IPS-NIHi7 (cell line): ENCODE results near the gene DOP1B.
A peak's percentile ranks its signal among the peaks of the same experiment; 100 is the strongest.
"Not testable (repeated sequence)": the region's sequence is repeated elsewhere in the genome, so short reads cannot be mapped to it uniquely, and the experiment has no call there.

Experiments used
- DNase-seq: peaks from one replicate; pipeline ENCODE4 v3.0.0; 2012; ENCODE audit warnings: mixed read lengths; ENCODE audit errors: extremely low spot score

Gene DOP1B, protein sequence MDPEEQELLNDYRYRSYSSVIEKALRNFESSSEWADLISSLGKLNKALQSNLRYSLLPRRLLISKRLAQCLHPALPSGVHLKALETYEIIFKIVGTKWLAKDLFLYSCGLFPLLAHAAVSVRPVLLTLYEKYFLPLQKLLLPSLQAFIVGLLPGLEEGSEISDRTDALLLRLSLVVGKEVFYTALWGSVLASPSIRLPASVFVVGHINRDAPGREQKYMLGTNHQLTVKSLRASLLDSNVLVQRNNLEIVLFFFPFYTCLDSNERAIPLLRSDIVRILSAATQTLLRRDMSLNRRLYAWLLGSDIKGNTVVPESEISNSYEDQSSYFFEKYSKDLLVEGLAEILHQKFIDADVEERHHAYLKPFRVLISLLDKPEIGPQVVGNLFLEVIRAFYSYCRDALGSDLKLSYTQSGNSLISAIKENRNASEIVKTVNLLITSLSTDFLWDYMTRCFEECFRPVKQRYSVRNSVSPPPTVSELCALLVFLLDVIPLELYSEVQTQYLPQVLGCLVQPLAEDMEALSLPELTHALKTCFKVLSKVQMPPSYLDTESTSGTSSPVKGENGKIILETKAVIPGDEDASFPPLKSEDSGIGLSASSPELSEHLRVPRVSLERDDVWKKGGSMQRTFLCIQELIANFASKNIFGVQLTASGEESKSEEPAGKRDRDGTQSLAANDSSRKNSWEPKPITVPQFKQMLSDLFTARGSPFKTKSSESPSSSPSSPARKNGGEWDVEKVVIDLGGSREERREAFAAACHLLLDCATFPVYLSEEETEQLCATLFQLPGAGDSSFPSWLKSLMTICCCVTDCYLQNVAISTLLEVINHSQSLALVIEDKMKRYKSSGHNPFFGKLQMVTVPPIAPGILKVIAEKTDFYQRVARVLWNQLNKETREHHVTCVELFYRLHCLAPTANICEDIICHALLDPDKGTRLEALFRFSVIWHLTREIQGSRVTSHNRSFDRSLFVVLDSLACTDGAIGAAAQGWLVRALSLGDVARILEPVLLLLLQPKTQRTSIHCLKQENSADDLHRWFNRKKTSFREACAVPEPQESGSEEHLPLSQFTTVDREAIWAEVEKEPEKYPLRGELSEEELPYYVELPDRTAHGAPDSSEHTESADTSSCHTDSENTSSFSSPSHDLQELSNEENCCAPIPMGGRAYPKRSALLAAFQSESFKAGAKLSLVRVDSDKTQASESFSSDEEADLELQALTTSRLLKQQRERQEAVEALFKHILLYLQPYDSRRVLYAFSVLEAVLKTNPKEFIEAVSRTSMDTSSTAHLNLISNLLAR (N-terminal part only)

DNA sequence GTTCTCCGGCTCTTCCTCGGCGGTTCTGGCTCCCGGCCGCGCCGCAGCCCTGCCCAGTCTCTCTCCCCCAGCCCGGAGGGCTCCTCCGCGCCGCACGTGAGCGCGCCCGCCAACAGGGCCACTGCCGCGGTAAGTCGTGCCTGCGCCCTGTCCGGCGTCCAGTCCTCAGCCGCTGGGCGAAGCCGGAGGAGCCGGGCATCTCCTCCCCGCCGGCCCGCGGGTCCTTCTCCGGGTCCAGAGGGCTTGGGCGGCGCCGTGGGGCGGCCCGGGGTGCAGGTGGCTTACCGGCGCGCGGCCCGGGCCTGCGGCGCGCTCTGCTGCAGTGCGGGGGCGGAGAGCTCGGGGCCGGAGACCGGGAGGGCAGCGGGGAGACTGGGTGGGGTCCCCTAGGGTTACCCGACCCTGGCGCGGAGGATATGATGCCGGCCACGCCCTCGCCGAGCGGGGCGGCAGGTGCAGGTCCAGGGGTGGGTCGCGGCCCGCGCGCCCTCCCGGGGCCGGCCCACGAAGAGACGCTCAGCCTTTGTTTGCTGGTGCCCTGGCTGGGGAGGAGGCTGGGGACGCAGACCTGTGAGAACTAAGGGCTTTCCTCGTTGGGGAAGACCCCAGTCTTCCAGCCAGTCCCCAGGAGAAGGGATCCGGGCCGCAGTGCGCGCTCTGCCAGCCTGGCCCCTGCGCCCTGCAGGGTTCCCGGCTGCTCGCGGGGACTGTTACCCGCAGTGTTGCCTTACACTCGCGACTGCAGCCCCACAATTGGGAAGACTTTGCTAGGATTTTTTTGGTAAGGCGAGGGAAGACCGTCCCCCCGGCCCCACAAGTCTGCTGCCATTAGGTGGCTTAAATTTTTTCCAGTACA lies at the start of gene DOP1B:
TSS of gene DOP1B (plus strand) at position 10 of the 856 bp plus-strand sequence. CDS start 7,910 bp downstream, outside the sequence.
- peak; percentile 47 for DNase-seq

DNA sequence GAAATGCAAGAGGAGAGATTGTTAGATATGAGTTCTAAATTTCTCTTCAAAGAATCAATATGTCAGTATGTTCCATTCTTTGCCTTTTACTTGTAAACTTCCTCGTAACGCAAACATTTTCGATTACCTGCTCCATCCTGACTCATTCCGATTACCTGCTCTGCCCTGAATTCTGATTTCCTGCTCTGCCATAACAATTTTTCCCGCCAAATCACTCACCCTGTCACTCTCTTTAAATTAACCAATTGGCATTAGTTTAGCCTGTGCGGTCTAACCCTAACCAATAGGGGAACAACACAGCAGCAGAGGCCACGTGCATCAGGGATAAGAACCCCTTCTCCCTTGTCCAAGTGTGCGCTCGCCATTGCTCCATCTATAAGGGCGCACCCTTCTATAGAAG lies 46.8 kb upstream of the DOP1B start:
- no peak for DNase-seq

DNA sequence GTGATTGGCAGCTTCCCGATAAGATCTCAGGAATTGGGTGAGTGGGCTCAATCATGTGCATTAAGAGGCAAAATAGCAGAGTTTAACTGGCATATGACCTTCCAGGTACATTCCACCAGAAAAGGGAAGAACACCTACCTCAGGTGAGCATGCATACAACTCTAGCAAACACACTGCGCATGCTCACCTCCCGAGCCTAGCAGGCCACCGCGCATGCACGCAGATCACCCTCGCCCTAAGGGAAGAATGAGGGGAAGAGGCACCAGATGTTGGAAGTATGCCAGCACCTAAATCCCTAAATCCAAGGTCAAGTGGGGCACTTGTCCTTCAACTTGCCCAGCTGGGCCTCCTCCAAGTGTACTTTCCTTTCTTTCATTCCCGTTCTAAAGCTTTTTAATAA lies 45.4 kb upstream of the DOP1B start:
- DNase-seq = no peak

DNA sequence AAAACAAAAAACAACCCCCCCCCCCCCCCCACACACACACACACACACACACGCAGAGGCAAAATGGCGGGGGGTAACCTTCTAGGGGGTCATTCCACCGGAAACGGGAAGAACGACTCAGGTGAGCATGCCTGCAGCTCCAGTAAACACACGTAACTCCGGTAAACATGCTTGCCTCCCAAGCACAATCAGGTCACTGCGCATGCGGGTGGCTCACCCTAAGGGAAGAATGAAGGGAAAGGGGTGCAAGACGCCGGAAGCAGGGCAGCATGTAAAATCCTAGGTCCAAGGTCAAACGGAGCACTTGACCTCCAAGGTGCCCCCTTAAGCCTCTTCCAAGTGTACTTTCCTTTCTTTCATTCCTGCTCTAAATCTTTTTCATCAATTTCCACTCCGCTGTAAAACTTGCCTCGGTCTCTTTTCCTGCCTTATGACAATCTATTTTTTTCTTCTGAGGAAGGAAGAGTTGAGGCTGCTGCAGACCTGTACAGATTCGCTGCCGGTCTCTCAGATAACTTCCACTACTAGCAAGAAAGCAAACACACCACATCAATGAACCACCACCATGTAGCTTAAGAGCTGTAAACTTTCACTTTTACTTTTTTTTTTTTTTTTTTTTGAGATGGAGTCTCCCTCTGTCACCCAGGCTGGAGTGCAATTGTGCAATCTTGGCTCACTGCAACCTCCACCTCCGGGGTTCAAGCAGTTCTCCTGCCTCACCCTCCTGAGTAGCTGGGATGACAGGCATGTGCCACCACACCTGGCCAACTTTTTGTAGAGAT lies 42.8 kb upstream of the DOP1B start:
- no peak for DNase-seq

DNA sequence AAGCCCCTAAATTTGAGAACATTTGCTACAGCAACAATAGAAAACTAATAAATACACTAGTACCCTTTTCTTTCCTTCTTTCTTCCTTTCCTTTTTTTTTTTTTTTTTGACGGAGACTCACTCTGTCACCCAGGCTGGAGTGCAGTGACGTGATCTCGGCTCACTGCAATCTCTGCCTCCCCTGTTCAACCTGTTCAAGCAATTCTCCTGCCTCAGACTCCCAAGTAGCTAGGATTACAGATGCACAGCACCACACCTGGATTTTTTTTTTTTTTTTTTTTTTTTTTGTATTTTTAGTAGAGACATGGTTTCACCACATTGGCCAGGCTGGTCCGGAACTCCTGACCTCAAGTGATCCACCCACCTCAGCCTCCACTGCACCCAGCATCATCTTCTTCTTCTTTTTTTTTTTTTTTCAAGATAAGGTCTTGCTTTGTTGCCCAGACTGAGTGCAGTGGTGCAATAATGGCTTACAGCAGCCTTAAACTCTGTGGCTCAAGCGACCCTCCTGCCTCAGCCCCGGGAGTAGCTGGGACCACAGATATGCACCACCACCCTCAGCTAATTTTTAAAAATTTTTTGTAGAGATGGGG lies 41.4 kb upstream of the DOP1B start:
- DNase-seq = no peak

DNA sequence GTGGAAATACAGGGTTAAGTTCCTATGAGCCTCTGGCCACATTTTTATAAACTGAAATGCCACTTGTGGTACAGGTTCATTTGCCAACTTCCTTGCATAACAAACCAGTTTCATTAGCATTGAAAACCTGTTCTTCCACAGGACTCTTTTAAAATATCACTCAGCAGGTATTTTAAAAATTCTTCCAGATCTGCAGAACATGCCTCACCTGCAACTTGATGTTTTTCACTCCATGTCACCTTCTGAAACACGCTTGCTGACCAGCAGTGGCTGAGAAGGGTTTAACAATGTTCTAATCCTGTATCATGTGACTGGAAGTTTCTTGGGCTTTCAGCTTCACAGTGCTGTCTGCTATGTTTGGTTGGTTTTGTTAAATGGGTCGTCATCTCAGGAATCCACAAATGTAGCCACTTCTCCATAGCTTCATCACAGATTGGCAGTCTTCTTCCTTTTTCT lies 39.3 kb upstream of the DOP1B start:
- DNase-seq = no peak

DNA sequence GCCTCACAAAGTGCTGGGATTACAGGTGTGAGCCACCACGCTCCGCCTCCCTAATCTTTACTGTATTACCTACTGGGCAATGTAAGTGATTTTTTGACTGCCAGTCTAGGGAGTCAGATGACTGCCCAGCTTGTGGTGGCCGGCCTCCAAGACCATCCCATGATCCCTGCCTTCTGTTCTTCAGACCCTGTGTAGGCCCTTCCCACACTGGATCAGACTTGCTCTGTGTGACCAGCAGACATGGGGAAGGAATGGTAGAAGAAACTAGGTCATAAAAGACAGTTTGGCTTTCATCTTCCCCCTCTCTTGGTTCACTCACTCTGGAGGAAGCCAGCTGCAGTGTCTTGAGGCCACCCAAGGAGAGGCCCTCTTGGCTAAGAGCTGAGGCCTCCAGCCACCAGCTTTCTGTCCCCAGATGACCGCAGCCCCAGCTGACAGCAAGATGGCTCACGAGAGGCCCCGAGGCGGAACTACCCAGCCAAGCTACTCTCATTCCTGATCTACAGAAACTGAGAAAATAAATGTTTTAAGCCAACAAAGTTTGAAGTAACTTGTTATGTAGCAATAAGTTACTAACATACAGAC lies 36.2 kb upstream of the DOP1B start:
- DNase-seq = no peak

DNA sequence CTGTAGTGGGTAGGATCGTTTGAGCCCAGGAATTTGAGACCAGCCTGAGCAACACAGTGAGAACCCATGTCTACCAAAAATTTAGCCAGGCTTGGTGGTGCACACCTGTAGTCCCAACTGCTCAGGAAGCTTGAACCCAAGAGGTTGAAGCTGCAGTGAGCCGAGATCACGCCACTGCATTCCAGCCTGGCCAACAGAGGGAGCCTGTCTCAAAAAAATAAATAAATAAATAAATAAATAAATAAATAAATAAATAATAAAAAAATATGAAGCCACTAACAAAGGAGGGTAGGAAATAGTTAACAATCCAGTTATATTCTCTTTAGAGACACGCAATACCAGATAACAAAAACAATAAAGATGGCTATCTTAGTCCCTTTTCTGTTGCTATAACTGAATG lies 33.6 kb upstream of the DOP1B start:
- no peak for DNase-seq

DNA sequence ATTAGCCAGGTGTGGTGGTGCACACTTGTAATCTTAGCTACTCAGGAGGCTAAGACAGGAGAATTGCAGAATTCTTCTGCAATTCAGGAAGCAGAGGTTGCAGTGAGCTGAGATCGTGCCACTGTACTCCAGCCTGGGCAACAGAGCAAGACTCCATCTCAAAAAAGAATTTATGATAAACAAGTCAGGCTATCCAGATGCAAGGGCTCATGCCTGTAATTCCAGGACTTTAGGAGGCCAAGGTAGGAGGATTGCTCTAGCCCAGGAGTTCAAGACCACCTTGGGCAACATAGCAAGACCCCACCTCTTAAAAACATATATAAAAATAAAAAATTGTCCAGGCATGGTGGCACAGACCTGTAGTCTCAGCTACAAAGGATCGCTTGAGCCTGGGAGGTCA lies 32.2 kb upstream of the DOP1B start:
- no peak for DNase-seq

DNA sequence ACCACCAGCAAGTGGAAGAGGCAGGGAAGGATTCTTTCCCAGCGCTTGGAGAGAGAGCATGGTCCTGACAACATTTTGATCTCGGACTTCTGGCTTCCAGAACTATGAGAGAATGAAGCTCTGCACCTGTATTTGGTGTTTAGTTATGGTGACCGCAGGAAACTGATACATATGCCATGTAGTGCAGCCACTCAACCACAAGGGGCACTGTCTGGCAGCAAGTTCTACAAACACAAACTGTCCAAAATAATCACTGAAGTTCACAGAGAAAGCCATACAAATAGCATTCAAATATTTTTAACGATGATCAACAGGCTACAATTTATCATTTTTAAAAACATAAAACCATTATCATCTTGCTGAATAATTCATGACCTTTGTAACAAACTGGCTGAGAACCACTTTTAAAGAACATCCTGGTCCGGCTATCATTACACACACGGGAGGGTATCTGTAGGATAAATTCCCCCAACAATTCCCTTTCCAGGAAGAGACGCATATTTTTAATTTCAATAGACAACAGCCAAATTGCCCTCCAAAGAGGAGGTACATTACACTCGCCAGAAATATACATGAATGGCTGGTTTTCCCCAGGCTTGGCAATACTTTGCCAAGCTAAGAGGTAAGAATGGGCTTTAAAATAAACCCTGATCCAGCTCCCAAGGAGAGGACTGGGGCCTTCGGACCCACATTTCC lies 31.0 kb upstream of the DOP1B start:
- DNase-seq = peak; percentile 45

DNA sequence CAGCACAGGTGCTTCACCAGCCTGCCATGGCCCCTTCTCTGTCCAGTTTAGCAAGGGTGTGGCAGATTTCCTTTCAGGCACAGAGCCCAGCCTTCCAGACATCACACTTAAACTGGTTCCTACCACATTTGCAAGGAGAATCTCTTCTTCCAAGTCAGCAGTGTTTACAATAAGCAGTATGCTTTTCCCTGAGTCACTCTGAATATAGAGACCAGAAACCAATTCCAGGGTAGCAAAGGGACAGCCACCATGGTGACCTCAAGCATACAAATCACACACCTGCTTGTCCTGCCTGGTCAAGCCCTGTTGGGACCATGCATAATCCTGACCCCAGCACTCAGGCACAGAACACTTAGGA lies 30.4 kb upstream of the DOP1B start:
- DNase-seq = no peak

DNA sequence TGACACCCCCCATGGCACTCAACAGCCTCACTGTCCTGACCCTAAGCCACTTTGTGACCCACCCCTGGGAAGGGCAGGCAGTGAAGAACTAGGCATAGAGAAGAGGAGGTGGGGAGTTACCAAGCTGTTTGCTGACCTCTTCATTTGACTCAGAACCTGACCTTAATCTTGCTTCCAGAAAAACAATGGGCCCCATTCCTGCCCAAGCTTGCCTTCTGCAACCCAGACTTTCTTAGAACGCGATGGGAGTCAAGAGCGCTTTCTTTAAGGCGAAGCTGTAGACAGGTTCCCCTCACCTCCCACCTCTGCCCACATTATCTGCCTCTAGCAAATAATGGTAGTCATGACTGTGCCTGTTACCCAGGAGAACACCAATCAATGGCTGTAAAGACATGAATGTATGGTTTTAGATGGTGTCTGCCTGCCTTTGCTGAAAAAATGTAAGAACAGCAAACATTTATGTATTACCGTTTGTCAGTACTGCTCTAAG lies 30.0 kb upstream of the DOP1B start:
- no peak for DNase-seq

DNA sequence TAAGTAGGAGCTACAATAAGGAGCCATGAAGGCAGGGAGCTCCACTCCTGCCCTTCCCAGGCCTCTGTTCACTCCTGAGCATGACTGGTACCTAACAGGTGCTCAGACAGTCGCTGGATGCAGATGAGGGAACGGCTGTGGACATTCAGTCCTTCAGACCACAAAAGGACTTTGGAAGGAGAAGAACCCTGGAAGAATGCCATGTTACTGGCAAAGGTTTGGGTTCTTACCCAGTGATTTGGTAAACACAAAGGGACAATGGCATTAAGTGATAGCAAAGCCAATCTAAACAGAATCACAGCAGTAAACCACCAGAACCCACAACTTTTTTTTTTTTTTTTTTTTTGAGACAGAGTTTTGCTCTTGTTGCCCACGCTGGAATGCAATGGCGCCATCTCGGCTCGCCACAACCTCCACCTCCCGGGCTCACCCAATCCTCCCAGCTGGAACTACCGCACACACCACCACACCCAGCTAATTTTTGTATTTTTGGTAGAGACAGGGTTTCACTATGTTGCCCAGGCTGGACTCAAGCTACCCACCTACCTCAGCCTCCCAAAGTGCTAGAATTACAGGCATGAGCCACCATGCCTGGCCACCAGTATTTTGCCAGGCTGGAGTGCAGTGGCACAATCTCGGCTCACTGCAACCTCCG lies 29.2 kb upstream of the DOP1B start:
- DNase-seq = no peak

DNA sequence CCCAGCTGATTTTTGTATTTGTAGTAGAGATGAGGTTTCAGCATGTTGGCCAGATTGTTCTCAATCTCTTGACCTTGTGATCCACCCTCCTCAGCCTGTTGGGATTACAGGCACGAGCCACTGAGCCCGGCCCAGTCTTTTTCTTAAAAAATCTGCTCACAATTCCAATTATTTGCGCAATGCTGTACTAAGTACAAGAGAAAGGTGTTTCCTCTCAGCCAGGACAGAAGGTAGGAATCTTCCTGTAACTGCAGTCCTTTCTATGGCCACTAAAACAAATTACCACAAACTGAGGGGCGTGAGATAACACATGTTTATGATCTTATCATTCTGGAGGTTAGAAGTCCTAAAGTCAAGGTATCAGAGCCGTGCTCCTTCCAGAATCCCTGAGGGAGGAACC lies 28.6 kb upstream of the DOP1B start:
- DNase-seq = no peak

DNA sequence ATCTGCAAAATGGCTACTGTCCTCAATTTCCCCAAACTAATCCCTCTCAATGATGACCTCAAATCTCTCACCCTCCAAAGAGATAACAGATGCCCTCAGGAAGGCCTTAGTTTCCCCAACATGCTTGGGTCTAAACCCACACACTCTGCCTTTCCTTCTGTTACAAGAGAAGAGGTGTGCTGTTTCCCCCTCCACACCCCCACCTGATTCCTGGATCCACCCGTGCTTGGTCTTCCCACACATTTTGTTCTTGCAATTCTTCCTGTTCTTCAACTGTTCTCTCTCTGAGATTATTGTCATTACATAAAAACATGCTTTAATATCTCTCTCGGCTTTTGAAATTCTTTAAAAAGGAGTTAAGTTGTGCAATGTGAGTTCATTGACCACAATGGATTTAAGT lies 27.4 kb upstream of the DOP1B start:
- DNase-seq = no peak

DNA sequence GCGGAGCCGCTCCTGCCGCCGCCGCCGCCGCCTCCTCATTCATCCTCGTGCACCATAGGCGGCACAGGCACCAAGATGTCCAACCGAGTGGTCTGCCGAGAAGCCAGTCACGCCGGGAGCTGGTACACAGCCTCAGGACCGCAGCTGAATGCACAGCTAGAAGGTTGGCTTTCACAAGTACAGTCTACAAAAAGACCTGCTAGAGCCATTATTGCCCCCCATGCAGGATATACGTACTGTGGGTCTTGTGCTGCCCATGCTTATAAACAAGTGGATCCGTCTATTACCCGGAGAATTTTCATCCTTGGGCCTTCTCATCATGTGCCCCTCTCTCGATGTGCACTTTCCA lies 26.2 kb upstream of the DOP1B start:
- DNase-seq = not testable (repeated sequence)

DNA sequence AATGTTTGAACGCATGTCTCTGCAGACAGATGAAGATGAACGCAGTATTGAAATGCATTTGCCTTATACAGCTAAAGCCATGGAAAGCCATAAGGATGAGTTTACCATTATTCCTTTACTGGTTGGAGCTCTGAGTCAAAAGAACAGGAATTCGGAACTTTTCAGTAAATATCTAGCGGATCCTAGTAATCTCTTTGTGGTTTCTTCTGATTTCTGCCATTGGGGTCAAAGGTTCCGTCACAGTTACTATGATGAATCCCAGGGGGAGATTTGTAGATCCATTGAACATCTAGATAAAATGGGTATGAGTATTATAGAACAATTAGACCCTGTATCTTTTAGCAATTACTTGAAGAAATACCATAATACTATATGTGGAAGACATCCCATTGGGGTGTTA lies 25.8 kb upstream of the DOP1B start:
- not testable (repeated sequence) for DNase-seq

DNA sequence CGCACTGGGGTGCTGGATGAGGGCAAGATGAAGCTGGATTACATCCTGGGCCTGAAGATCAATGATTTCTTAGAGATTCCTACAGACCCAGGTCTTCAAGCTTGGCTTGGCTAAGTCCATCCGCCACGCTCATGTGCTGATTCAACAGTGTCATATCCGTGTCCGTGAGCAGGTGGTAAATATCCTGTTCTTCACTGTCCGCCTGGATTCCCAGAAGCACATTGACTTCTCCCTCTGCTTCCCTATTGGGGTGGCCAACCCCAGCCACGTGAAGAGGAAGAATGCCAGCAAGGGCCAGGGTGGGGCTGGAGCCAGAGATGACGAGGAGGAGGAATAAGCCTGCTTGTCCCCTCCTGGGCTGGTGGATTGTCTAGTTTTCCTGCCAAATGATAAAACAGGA lies 23.9 kb upstream of the DOP1B start:
- no peak for DNase-seq
